IgD-negative memory B cell (primary cell): Measurements from ENCODE around the gene ARMC7. TPM values are rescaled to one million over a fixed set of nuclear protein-coding genes. Genes with fewer than 3 reads are reported as not detected.
"Not testable (repeated sequence)": the region's sequence is repeated elsewhere in the genome, so short reads cannot be mapped to it uniquely, and the experiment has no call there.

ENCODE experiments used
- H3K27ac Mint-ChIP-seq, 3 donors: one replicate each; pipeline ENCODE4 v1.8.0; 2020 to 2022; ENCODE audit warnings: mild to moderate bottlenecking in 3 of 3, mixed read lengths in 3 of 3, moderate library complexity in 1 of 3
- H3K27me3 Mint-ChIP-seq: one replicate; pipeline ENCODE4 v1.8.0; 2021; ENCODE audit warnings: mixed read lengths
- H3K36me3 Mint-ChIP-seq: one replicate; pipeline ENCODE4 v1.8.0; 2020; ENCODE audit warnings: mild to moderate bottlenecking, mixed read lengths
- H3K4me1 Mint-ChIP-seq, 3 donors: one replicate each; pipeline ENCODE4 v1.8.0; 2020 to 2022; ENCODE audit warnings: mixed read lengths in 3 of 3, mild to moderate bottlenecking in 1 of 3
- H3K4me3 Mint-ChIP-seq, 4 donors: one replicate each; pipeline ENCODE4 v1.8.0; 2020 to 2022; ENCODE audit warnings: mild to moderate bottlenecking in 4 of 4, mixed read lengths in 4 of 4, moderate library complexity in 3 of 4
- H3K9me3 Mint-ChIP-seq, 3 donors: one replicate each; pipeline ENCODE4 v1.8.0; 2020 to 2021; ENCODE audit warnings: mixed read lengths in 3 of 3, mild to moderate bottlenecking in 1 of 3
- polyA plus RNA-seq: library from polyadenylated mRNA; unstranded; fragments of 300-500 nt; fragmentation: Illumina TruSeq; gene quantifications from one replicate; pipeline ENCODE4 v1.2.3, GENCODE V29; 2021

Gene ARMC7
- polyA plus RNA-seq, 1 donor from 2014 or later, result 4.5 TPM

DNA sequence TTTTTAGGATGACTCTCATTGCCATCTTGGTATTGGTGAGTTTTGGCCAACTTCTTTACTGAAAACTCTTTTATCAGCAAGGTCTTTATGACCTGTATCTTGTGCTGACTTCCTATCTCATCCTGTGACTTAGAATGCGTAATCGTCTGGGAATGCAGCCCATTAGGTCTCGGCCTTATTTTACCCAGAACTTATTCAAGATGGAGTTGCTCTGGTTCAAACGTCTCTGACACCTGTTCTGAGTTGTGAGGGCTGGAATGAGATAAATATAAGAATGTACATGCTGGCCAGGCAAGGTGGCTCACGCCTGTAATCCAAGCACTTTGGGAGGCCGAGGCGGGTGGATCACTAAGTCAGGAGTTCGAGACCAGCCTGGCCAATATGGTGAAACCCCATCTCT is 48.7 kb downstream of the ARMC7 start:
- not testable (repeated sequence) for H3K9me3 Mint-ChIP-seq, H3K4me1 Mint-ChIP-seq, H3K36me3 Mint-ChIP-seq, H3K4me3 Mint-ChIP-seq, H3K27me3 Mint-ChIP-seq
- H3K27ac Mint-ChIP-seq, result peak overlapping the region in 1 of 3 donors; percentile 39

DNA sequence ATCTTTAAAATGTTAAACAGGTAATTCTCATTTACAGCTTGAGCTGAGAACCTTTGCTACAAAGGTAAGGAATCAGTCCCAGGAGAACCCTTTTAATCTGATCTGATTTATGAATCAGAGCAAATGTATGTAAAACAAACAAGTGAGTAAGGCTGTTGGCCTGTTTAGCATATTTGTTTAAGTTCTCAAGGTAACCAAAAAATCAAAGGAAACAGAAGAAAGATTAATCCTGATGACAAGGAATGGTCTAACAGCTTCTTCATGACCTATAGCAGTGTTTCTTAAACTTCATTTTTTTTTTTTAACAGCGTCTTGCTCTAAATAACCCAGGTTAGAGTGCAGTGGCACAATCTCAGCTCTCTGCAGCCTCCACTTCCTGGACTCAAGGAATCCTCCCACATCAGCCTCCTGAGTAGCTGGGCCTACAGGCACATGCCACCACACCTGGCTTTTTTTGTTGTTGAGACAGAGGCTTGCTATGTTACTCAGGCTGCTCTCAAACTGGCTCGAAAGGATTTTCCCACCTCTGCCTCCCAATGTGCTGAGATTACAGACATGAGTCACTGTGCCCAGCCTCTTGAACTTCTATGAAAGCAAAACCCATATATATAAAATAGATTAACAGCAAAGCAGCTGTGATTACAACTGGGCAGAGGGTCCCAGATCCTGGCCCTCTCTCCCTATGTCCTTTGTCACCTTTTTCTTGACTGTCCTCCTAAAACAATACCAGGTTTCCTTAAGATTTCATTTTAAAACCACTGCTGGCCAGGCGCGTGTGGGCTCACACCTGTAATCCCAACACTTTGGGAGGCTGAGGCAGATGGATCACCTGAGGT is 49.6 kb downstream of the ARMC7 start:
- Mint-ChIP-seq H3K4me1 (peaks cover 7 to 10% (median 7%) of the 10 kb centered on the region in 3 donors), H3K4me3 (no peak overlapping the region), H3K36me3 (no peaks in the 10 kb centered on the region), H3K27ac (no peak overlapping the region), H3K9me3 (no peaks in the 10 kb centered on the region), H3K27me3 (no peaks in the 10 kb centered on the region)

DNA sequence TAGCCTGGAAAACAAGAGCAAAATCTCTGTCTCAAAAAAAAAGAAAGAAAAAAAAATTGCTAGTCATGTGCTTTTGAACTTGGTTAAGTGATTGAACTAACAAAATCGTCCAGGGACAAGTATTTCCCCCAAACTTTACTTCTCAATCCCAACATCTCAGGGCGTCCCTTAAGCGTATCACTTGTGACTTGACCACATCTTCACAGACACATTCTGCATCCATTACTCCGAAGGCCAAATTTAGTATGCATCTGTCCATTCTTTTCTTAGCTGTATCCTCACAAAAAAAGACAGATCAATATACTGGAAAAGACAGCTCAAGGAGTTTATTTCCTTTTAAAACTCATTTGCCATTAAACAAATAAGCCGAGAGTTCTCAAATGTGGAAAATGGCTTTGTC is 50.4 kb downstream of the ARMC7 start:
- Mint-ChIP-seq H3K27me3 (no peaks in the 10 kb centered on the region), H3K27ac (no peak overlapping the region), H3K4me1 (peaks cover 2 to 4% (median 2%) of the 10 kb centered on the region in 3 donors), H3K9me3 (no peaks in the 10 kb centered on the region), H3K4me3 (no peak overlapping the region), H3K36me3 (no peaks in the 10 kb centered on the region)

DNA sequence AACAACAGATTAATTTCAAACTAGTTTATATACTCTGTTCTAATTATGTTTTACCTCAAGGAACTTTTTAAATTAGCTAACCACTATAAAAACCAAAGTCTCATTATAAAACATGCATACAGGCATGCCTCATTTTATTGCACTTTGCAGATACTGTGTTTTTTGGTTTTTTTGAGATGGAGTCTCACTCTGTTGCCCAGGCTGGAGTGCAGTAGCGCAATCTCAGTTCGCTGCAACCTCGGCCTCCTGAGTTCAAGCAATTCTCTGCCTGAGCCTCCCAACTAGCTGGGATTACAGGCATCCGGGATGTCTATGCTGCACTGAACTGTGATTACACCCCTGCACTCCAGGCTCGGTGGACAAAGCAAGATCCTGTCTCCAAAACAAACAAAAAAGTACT is 53.3 kb downstream of the ARMC7 start:
- H3K27me3 Mint-ChIP-seq, result no peaks in the 10 kb centered on the region
- H3K36me3 Mint-ChIP-seq, result no peaks in the 10 kb centered on the region
- H3K4me1 Mint-ChIP-seq, result peaks cover 0 to 2% (median 0%) of the 10 kb centered on the region in 3 donors
- no peaks in the 10 kb centered on the region for H3K9me3 Mint-ChIP-seq
- H3K27ac Mint-ChIP-seq, result no peak overlapping the region
- H3K4me3 Mint-ChIP-seq, result no peak overlapping the region

DNA sequence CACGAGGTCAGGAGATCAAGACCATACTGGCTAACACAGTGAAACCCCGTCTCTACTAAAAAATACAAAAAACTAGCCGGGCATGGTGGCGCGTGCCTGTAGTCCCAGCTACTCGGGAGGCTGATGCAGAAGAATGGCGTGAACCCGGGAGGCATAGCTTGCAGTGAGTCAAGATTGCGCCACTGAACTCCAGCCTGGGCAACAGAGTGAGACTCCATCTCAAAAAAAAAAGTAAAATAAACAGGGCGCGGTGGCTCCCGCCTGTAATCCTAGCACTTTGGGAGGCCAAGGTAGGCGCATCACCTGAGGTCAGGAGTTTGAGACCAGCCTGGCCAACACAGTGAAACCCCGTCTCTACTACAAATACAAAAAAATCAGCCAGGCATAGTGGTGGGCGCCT is 54.8 kb downstream of the ARMC7 start:
- H3K4me1 Mint-ChIP-seq, H3K36me3 Mint-ChIP-seq, H3K27ac Mint-ChIP-seq, H3K27me3 Mint-ChIP-seq, H3K4me3 Mint-ChIP-seq, H3K9me3 Mint-ChIP-seq: not testable (repeated sequence)

DNA sequence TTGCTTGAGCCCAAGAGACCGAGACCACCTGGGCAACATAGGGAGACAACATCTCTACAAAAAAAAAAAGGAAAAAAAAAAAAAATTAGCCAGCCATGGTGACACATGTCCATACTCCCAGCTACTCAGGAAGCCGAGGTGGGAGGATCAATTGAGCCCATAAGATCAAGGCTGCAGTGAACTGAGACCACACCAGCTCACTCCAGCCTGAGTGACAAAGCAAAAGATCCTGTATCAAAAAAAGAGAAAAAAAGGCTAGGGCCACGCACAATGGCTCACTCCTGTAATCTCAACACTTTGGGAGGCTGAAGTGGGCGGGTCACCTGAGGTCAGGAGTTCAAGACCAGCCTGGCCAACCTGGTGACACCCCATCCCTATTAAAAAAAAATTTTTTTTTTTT is 59.2 kb downstream of the ARMC7 start:
- no peaks in the 10 kb centered on the region for H3K36me3 Mint-ChIP-seq
- no peak overlapping the region for H3K4me3 Mint-ChIP-seq
- H3K4me1 Mint-ChIP-seq, result peaks cover 2 to 11% (median 6%) of the 10 kb centered on the region in 3 donors
- no peaks in the 10 kb centered on the region for H3K27me3 Mint-ChIP-seq
- no peaks in the 10 kb centered on the region for H3K9me3 Mint-ChIP-seq
- no peak overlapping the region for H3K27ac Mint-ChIP-seq

DNA sequence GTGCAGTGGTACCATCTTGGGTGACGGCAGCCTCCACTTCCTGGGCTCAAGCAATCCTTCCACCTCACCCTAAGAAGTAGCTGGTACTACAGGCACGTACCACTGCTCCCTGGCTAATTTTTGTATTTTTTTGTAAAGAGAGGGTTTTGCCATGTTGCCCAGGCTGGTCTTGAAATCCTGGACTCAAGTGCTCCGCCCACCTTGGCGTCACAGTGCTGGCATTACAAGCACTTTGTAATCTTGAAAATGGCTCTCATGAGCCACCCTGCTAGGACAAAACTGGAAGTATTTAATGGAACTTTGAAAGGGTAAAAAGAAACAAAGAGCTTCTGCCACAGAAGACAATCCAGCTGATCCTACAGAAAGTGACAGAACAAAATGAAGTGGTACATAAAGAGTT is 63.8 kb downstream of the ARMC7 start:
- peak overlapping the region in 1 of 3 donors; percentile 74 for H3K27ac Mint-ChIP-seq
- H3K27me3 Mint-ChIP-seq, result no peaks in the 10 kb centered on the region
- peaks cover 6 to 21% (median 7%) of the 10 kb centered on the region in 3 donors for H3K4me1 Mint-ChIP-seq
- no peaks in the 10 kb centered on the region for H3K9me3 Mint-ChIP-seq
- no peak overlapping the region for H3K4me3 Mint-ChIP-seq
- no peaks in the 10 kb centered on the region for H3K36me3 Mint-ChIP-seq

DNA sequence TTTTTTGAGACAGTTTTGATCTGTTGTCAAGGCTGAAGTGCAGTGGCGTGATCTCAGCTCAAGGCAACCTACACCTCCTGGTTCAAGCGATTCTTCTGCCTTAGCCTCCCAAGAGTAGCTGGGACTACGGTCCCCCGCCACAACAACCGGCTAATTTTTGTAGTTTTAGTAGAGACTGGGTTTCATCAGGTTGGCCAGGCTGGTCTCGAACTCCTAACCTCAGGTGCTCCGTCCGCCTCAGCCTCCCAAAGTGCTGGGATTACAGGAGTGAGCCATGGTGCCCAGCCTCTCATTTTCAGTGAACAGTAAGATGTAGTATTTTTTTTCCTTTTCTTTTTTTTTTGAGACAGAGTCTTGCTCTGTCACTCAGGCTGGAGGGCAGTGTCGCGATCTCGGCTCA is 65.2 kb downstream of the ARMC7 start:
- Mint-ChIP-seq H3K9me3 (no peaks in the 10 kb centered on the region), H3K4me3 (no peak overlapping the region), H3K4me1 (peaks cover 7 to 21% (median 9%) of the 10 kb centered on the region in 3 donors), H3K36me3 (no peaks in the 10 kb centered on the region), H3K27ac (no peak overlapping the region), H3K27me3 (no peaks in the 10 kb centered on the region)

DNA sequence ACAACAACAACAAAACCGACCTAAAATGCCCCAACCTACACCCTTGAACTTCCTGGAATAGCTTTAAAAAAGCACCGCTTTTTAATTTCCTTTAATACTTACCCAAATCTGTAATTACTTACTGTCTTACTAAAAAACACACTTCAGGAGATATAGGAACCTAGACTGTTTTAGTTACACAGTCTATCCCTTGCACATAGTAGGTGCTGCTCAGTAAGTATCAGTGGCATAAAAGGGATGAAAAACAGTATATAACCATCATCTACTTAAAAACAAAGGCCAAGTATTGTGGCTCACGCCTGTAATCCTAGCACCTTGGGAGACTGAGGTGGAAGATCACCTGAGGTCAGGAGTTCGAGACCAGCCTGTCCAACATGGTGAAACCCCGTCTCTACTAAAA is 66.9 kb downstream of the ARMC7 start:
- H3K27ac Mint-ChIP-seq, result peak overlapping the region in 1 of 3 donors; percentile 73
- H3K36me3 Mint-ChIP-seq, result no peaks in the 10 kb centered on the region
- peak overlapping the region in 1 of 4 donors; percentile 45 for H3K4me3 Mint-ChIP-seq
- no peaks in the 10 kb centered on the region for H3K27me3 Mint-ChIP-seq
- no peaks in the 10 kb centered on the region for H3K9me3 Mint-ChIP-seq
- H3K4me1 Mint-ChIP-seq, result peaks cover 16 to 29% (median 18%) of the 10 kb centered on the region in 3 donors

DNA sequence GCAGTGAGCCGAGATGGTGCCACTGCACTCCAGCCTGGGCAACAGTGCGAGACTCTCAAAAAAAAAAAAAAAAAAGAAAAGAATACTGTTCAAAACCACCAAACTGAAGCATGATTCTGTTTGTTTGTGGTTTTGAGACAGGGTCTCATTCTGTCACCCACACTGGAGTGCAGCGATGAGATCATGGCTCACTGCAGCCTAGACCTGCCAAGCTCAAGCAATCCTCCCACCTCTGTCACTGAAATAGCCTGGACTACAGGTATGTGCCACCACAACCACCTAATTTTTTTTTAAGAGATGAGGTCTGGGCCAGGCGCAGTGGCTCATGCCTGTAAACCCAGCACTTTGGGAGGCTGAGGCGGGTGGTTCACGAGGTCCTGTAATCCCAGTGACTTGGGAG is 68.7 kb downstream of the ARMC7 start:
- H3K27me3 Mint-ChIP-seq, result no peaks in the 10 kb centered on the region
- H3K27ac Mint-ChIP-seq, result no peak overlapping the region
- H3K9me3 Mint-ChIP-seq, result no peaks in the 10 kb centered on the region
- no peaks in the 10 kb centered on the region for H3K36me3 Mint-ChIP-seq
- H3K4me1 Mint-ChIP-seq, result peaks cover 14 to 26% (median 17%) of the 10 kb centered on the region in 3 donors
- H3K4me3 Mint-ChIP-seq, result peak overlapping the region in 1 of 4 donors; percentile 61

Other genes starting within 250 kb of the ARMC7 start
- gene FDXR, start 237.0 kb upstream of the ARMC7 start, polyA plus RNA-seq, result 5.9 TPM
- not detected for gene FADS6, start 216.3 kb upstream of the ARMC7 start, polyA plus RNA-seq
- not detected for gene USH1G, start 186.7 kb upstream of the ARMC7 start, polyA plus RNA-seq
- gene OTOP2, start 185.7 kb upstream of the ARMC7 start, polyA plus RNA-seq, result not detected
- not detected for gene OTOP3, start 174.1 kb upstream of the ARMC7 start, polyA plus RNA-seq
- gene HID1, start 137.2 kb upstream of the ARMC7 start, polyA plus RNA-seq, result 1.2 TPM
- gene CDR2L, start 122.3 kb upstream of the ARMC7 start, polyA plus RNA-seq, result not detected
- gene MRPL58, start 97.3 kb upstream of the ARMC7 start, polyA plus RNA-seq, result 53.9 TPM
- gene ATP5PD, start 63.0 kb upstream of the ARMC7 start, polyA plus RNA-seq, result 241 TPM
- 5.7 TPM for gene KCTD2, start 62.7 kb upstream of the ARMC7 start, polyA plus RNA-seq
- gene SLC16A5, start 22.0 kb upstream of the ARMC7 start, polyA plus RNA-seq, result 3.0 TPM
- 150 TPM for gene NT5C, start 21.8 kb downstream of the ARMC7 start, polyA plus RNA-seq
- 150 TPM for gene JPT1, start 44.5 kb downstream of the ARMC7 start, polyA plus RNA-seq
- 391 TPM for gene SUMO2, start 73.0 kb downstream of the ARMC7 start, polyA plus RNA-seq
- gene NUP85, start 95.7 kb downstream of the ARMC7 start, polyA plus RNA-seq, result 32.3 TPM
- 27.8 TPM for gene GGA3, start 151.6 kb downstream of the ARMC7 start, polyA plus RNA-seq
- gene MRPS7, start 151.9 kb downstream of the ARMC7 start, polyA plus RNA-seq, result 101 TPM
- gene MIF4GD, start 161.3 kb downstream of the ARMC7 start, polyA plus RNA-seq, result 103 TPM
- 22.0 TPM for gene SLC25A19, start 179.5 kb downstream of the ARMC7 start, polyA plus RNA-seq